Measurements from ENCODE around the gene RELT.

Gene RELT

DNA sequence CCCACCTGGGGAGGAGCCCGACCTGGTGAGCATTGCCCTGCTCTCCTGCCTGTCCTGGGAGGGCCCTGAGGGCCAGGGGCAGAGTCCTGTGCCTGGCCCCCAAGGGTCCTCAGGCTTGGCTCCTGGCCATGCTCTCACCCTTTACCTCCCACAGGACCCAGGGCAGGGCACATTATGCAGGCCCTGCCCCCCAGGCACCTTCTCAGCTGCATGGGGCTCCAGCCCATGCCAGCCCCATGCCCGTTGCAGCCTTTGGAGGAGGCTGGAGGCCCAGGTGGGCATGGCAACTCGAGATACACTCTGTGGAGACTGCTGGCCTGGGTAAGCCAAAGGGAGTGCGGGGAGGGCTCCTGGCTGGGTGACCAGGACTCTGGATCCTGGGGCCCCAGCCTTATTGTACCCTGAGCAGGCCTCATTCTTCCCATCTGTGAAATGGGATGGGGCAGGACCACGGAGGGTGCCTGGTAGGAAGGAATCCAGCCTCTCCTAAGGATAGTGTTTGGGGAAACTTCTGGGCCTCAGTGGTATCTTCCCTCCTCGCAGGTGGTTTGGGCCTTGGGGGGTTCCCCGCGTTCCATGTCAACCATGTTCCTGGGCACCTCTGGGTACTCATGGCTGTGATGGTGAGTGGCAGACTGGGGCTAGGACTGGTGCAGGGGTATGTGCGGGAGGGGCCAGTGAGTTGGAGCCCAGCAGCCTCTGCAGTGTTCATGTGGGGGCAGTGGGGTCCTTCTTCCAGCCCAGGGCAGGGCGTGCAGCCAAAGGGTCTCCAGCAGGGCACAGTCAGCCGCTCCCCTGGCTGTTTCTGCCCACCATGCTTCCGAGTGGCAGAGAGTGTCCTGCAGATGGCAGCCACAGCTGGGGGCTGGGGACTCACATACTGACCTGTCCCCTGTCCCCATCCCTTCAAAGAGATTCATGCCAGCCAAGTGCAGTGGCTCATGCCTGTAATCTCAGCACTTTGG, 14.7 kb downstream of the RELT start:
- Histone ChIP-seq H3K36me3 (ENCODE audit: insufficient read depth, low read length) (peaks cover 22% of the 10 kb centered on the region; the same call in 1 of the 2 replicates), H3K4me3 (ENCODE audit: low read depth, low read length, poor library complexity, severe bottlenecking) (no peak overlapping the region), H4K20me1 (ENCODE audit: insufficient read depth, low read length) (no peaks in the 10 kb centered on the region)

DNA sequence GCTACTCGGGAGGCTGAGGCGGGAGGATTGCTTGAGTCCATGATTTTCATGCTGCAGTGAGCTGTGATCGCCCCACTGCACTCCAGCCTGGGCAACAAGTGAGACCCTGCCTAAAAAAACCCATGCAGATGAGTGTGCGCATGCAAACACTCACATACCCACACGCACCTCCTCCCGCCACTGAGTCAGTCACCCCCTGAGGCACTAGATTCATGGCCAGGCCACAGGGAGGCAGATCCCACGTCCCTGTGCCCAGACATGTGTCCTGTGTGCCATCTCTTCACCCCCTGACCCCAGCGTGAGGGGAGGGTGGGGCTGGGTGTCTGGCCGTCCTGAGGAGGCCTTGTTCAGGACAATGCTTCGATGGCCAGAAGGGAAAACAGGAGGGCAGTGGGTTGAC, 15.5 kb downstream of the RELT start:
- no peak for TF ChIP-seq EZH2 (IDR thresholded peaks at IDR 0.05; ENCODE audit: borderline replicate concordance, low read length)
- TF ChIP-seq, protein P1, sequence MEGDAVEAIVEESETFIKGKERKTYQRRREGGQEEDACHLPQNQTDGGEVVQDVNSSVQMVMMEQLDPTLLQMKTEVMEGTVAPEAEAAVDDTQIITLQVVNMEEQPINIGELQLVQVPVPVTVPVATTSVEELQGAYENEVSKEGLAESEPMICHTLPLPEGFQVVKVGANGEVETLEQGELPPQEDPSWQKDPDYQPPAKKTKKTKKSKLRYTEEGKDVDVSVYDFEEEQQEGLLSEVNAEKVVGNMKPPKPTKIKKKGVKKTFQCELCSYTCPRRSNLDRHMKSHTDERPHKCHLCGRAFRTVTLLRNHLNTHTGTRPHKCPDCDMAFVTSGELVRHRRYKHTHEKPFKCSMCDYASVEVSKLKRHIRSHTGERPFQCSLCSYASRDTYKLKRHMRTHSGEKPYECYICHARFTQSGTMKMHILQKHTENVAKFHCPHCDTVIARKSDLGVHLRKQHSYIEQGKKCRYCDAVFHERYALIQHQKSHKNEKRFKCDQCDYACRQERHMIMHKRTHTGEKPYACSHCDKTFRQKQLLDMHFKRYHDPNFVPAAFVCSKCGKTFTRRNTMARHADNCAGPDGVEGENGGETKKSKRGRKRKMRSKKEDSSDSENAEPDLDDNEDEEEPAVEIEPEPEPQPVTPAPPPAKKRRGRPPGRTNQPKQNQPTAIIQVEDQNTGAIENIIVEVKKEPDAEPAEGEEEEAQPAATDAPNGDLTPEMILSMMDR (IDR thresholded peaks at IDR 0.05; ENCODE audit: low read length): no peak
- H3K9me3 ChIP-seq (ENCODE audit: low read length): no peaks in the 10 kb centered on the region
- no peaks in the 10 kb centered on the region for H3K27me3 ChIP-seq (ENCODE audit: insufficient read depth, low read length)
- no peaks in the 10 kb centered on the region for H4K20me1 ChIP-seq (ENCODE audit: insufficient read depth, low read length)
- H3K4me2 ChIP-seq (ENCODE audit: low read length): no peak overlapping the region
- no peaks in the 10 kb centered on the region for H3K9me2 ChIP-seq (ENCODE audit: low read depth, low read length)
- H3K36me3 ChIP-seq (ENCODE audit: insufficient read depth, low read length): peaks cover 23% of the 10 kb centered on the region; the same call in 1 of the 2 replicates
- no peak overlapping the region for H3K4me3 ChIP-seq (ENCODE audit: low read depth, low read length, poor library complexity, severe bottlenecking)
- H2AFZ ChIP-seq (ENCODE audit: low read length): no peak overlapping the region
- peaks cover 18% of the 10 kb centered on the region for H3K4me1 ChIP-seq (ENCODE audit: insufficient read depth, low read length, severe bottlenecking)
- no peak overlapping the region for H3K27ac ChIP-seq (ENCODE audit: low read depth, low read length, poor library complexity, severe bottlenecking)
- H3F3A ChIP-seq (ENCODE audit: insufficient read depth, low read length): no peaks in the 10 kb centered on the region
- H3K79me2 ChIP-seq (ENCODE audit: insufficient read depth, low read length): no peaks in the 10 kb centered on the region
- H3K9ac ChIP-seq (ENCODE audit: low read length): no peak overlapping the region

More for the DNA sequence above, 14.7 kb downstream of the RELT start:
- Histone ChIP-seq H3K4me2 (ENCODE audit: low read length) (no peak overlapping the region), H3K79me2 (ENCODE audit: insufficient read depth, low read length) (no peaks in the 10 kb centered on the region), H3K9me3 (ENCODE audit: low read length) (no peaks in the 10 kb centered on the region), H3K27ac (ENCODE audit: low read depth, low read length, poor library complexity, severe bottlenecking) (no peak overlapping the region), H3K9me2 (ENCODE audit: low read depth, low read length) (no peaks in the 10 kb centered on the region), H3K4me1 (ENCODE audit: insufficient read depth, low read length, severe bottlenecking) (peaks cover 26% of the 10 kb centered on the region), H3K9ac (ENCODE audit: low read length) (no peak overlapping the region), H3K27me3 (ENCODE audit: insufficient read depth, low read length) (no peaks in the 10 kb centered on the region), H2AFZ (ENCODE audit: low read length) (no peak overlapping the region), H3F3A (ENCODE audit: insufficient read depth, low read length) (no peaks in the 10 kb centered on the region)
- TF ChIP-seq, protein P1 (IDR thresholded peaks at IDR 0.05; ENCODE audit: low read length): no peak
- TF ChIP-seq EZH2 (IDR thresholded peaks at IDR 0.05; ENCODE audit: borderline replicate concordance, low read length): no peak

DNA sequence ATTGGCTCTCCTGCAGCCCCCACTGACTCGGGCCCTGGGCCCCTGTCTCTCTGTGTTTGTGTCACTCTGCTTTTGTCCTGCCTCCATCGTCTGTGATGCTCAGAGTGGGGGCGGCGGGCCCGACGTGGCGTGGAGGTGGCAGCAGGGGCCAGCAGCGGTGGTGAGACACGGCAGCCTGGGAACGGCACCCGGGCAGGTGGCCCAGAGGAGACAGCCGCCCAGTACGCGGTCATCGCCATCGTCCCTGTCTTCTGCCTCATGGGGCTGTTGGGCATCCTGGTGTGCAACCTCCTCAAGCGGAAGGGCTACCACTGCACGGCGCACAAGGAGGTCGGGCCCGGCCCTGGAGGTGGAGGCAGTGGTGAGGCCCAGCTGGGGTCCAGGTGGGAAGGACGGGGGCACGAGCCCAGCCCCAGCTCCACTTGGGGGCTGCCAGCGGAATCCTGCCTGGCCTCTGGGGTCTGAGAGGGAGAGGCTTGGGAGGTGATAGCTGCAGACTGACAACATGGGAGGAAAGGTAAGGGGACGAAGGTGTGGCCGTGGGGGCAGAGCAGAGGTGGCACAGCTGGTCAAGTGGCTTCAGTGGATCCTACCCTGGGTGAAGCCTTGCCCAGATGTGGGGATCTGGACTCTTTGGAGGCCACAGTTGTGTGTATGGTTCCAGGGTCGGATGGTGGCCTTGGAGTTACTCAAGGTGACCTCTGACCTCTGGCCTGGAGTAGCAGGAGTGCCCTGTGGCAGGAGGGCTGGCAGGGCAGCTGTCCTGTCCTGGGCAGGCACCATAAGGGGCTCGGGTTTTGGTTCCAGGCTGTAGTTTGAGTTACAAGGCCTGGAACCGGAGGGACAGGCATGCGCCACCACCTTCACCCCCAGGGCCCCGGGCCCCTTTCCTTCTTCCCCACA, 16.2 kb downstream of the RELT start:
- Histone ChIP-seq H3K9me2 (ENCODE audit: low read depth, low read length) (no peaks in the 10 kb centered on the region), H3K4me1 (ENCODE audit: insufficient read depth, low read length, severe bottlenecking) (peaks cover 11% of the 10 kb centered on the region), H3K4me2 (ENCODE audit: low read length) (no peak overlapping the region), H3K4me3 (ENCODE audit: low read depth, low read length, poor library complexity, severe bottlenecking) (no peak overlapping the region), H4K20me1 (ENCODE audit: insufficient read depth, low read length) (no peaks in the 10 kb centered on the region), H3K27me3 (ENCODE audit: insufficient read depth, low read length) (no peaks in the 10 kb centered on the region), H3K36me3 (ENCODE audit: insufficient read depth, low read length) (peaks cover 23% of the 10 kb centered on the region; the same call in 1 of the 2 replicates), H3K27ac (ENCODE audit: low read depth, low read length, poor library complexity, severe bottlenecking) (no peak overlapping the region), H3K9ac (ENCODE audit: low read length) (no peak overlapping the region), H3K9me3 (ENCODE audit: low read length) (no peaks in the 10 kb centered on the region), H2AFZ (ENCODE audit: low read length) (no peak overlapping the region), H3K79me2 (ENCODE audit: insufficient read depth, low read length) (no peaks in the 10 kb centered on the region), H3F3A (ENCODE audit: insufficient read depth, low read length) (no peaks in the 10 kb centered on the region)
- TF ChIP-seq, protein P1 (IDR thresholded peaks at IDR 0.05; ENCODE audit: low read length): no peak
- TF ChIP-seq EZH2 (IDR thresholded peaks at IDR 0.05; ENCODE audit: borderline replicate concordance, low read length): no peak
